Measurements from ENCODE around the gene FBXW7. TPM values are rescaled to one million over a fixed set of nuclear protein-coding genes. Genes with fewer than 3 reads are reported as not detected.

FBXW7 gene
- total and polyA plus RNA-seq, 2 experiments from 2014 or later = 16.2 to 43.5 TPM

DNA sequence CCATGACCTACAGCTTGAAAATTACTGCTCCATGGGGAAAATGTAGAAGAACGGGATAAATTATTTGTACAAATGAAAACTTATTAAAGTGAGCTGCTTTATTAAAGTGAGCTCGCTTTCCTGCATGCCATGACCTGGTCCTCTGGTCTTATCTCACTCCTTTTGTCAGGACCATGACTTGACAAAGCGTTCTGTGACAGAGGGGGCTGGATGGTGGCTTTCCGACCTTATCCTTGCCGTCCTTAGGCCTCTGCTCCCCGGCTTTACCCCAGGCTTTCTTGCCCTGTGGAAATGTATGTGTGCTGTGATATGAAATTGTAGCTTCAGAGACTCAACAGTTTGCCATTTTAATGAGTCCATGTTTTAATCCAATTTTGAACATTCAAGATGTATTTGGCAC lies 44.0 kb upstream of the FBXW7 start:
- Histone ChIP-seq H3K27ac (peak overlapping the region; percentile 58), H3K9me2 (replicated peaks; ENCODE audit: insufficient read depth) (no peaks in the 10 kb centered on the region), H3K79me2 (no peaks in the 10 kb centered on the region), H3K4me3 (no peak overlapping the region), H3K27me3 (no peaks in the 10 kb centered on the region), H3K4me1 (ENCODE audit: insufficient read depth) (peaks cover 21% of the 10 kb centered on the region), H3K4me2 (no peak overlapping the region), H2AFZ (no peak overlapping the region), H3K36me3 (replicated peaks; ENCODE audit: insufficient read depth, low read depth) (no peaks in the 10 kb centered on the region), H3K9me3 (ENCODE audit: low read depth) (no peaks in the 10 kb centered on the region), H4K20me1 (ENCODE audit: insufficient read depth, poor library complexity, severe bottlenecking) (no peaks in the 10 kb centered on the region)
- 93% methylated on average over 6 of the region's 6 CpGs for WGBS (ENCODE audit: low lambda C conversion rate, missing lambda C conversion rate)
- no peak for DNase-seq (ENCODE audit: low spot score)
- TF ChIP-seq EZH2phosphoT487 (IDR thresholded peaks at IDR 0.05; ENCODE audit: low read depth, severe bottlenecking, unreplicated experiment) (no peak), EZH2 (IDR thresholded peaks at IDR 0.05; ENCODE audit: borderline replicate concordance) (no peak), CTCF (IDR thresholded peaks at IDR 0.05; ENCODE audit: poor library complexity) (no peak)

DNA sequence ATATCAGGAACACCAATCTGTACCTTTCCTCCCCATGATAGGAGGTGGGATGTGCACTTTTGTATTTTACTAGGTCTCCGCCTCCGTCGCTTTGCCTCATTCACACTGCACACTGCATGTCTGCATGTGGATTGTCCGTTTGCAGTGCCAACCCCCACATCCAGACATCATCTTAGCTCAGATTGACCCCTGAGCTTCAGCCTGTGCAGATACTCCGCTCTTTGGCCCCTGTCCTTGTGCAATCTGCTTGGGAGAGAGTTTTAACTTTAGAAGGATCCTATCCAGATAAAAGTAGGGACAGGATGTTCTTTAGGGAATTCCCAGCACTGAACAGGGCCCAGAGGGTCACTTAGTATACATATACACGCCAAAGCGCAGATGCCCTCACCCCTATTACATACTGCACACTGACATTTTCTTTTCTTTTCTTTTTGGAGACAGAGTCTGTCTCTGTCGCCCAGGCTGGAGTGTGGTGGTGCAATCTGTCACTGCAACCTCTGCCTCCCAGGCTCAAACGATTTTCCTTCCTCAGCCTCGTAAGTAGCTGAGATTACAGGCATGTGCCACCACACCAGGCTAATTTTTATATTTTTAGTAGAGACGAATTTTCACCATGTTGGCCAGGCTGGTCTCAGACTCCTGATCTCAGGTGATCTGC lies 43.3 kb upstream of the FBXW7 start:
- Histone ChIP-seq H3K79me2 (no peaks in the 10 kb centered on the region), H2AFZ (no peak overlapping the region), H3K4me1 (ENCODE audit: insufficient read depth) (peaks cover 20% of the 10 kb centered on the region), H3K27me3 (no peaks in the 10 kb centered on the region), H3K27ac (peak overlapping the region; percentile 58), H3K36me3 (replicated peaks; ENCODE audit: insufficient read depth, low read depth) (no peaks in the 10 kb centered on the region), H3K9me3 (ENCODE audit: low read depth) (no peaks in the 10 kb centered on the region), H3K4me3 (no peak overlapping the region), H4K20me1 (ENCODE audit: insufficient read depth, poor library complexity, severe bottlenecking) (no peaks in the 10 kb centered on the region), H3K9me2 (replicated peaks; ENCODE audit: insufficient read depth) (no peaks in the 10 kb centered on the region), H3K4me2 (no peak overlapping the region)
- DNase-seq (ENCODE audit: low spot score) = no peak
- no peak for TF ChIP-seq EZH2phosphoT487 (IDR thresholded peaks at IDR 0.05; ENCODE audit: low read depth, severe bottlenecking, unreplicated experiment)
- TF ChIP-seq CTCF (IDR thresholded peaks at IDR 0.05; ENCODE audit: poor library complexity) = no peak
- no peak for TF ChIP-seq EZH2 (IDR thresholded peaks at IDR 0.05; ENCODE audit: borderline replicate concordance)
- WGBS (ENCODE audit: low lambda C conversion rate, missing lambda C conversion rate) = 67% methylated on average over 11 of the region's 11 CpGs

DNA sequence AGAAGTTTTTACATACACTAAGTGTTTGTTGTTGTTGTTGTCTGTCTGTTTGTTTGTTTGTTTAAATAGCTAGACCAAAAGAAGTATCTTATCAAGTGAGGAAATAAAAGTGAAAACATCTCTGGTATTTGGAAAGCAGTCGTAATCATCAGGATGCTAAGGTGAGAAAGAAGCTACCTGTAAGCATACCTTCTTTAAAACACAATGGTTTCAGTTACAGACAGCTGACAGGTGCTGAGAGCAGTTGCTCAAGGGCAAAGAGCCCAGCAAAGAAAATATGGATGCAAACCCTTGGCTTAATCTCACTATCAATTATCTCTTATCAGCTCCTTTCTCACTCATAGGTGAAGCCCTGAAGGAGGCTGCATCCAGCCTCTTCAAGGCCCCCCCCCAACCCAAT lies 42.8 kb upstream of the FBXW7 start:
- Histone ChIP-seq H3K27ac (no peak overlapping the region), H2AFZ (no peak overlapping the region), H3K4me3 (no peak overlapping the region), H3K9me2 (replicated peaks; ENCODE audit: insufficient read depth) (no peaks in the 10 kb centered on the region), H3K4me2 (no peak overlapping the region), H4K20me1 (ENCODE audit: insufficient read depth, poor library complexity, severe bottlenecking) (no peaks in the 10 kb centered on the region), H3K9me3 (ENCODE audit: low read depth) (no peaks in the 10 kb centered on the region), H3K27me3 (no peaks in the 10 kb centered on the region), H3K36me3 (replicated peaks; ENCODE audit: insufficient read depth, low read depth) (no peaks in the 10 kb centered on the region), H3K4me1 (ENCODE audit: insufficient read depth) (peaks cover 20% of the 10 kb centered on the region), H3K79me2 (no peaks in the 10 kb centered on the region)
- DNase-seq (ENCODE audit: low spot score) = no peak
- 35% methylated on average over 1 of the region's 1 CpG for WGBS (ENCODE audit: low lambda C conversion rate, missing lambda C conversion rate)
- TF ChIP-seq EZH2phosphoT487 (IDR thresholded peaks at IDR 0.05; ENCODE audit: low read depth, severe bottlenecking, unreplicated experiment) = no peak
- TF ChIP-seq CTCF (IDR thresholded peaks at IDR 0.05; ENCODE audit: poor library complexity) = no peak
- TF ChIP-seq EZH2 (IDR thresholded peaks at IDR 0.05; ENCODE audit: borderline replicate concordance) = no peak

Data from hepatocyte (in vitro differentiated cells).